Activated CD8-positive, alpha-beta memory T cell treated with anti-CD3 and anti-CD28 coated beads for 36 hours (primary cell): ENCODE results near the gene PTPN14. TPM values are rescaled to one million over a fixed set of nuclear protein-coding genes. Genes with fewer than 3 reads are reported as not detected.
"Not testable (repeated sequence)": the region's sequence is repeated elsewhere in the genome, so short reads cannot be mapped to it uniquely, and the experiment has no call there.

Experiments
- CTCF ChIA-PET: fragments of 350-600 bp; sonication (Branson Sonifier 250); formaldehyde crosslinking; loops from one replicate; lab custom pipeline; 2021; ENCODE audit warnings: antibody characterized with exemption; lab: Charles Lee
- POLR2A ChIA-PET: fragments of 350-600 bp; sonication (Branson Sonifier 250); formaldehyde crosslinking; loops from one replicate; lab custom pipeline; 2021; ENCODE audit warnings: antibody characterized with exemption; lab: Charles Lee
- total RNA-seq, 2 experiments: library from RNA; stranded (reverse); gene quantifications; one replicate each; pipeline ENCODE4 v1.2.3, GENCODE V29; 2021

The PTPN14 gene
- total RNA-seq, 2 experiments from 2014 or later = 0.93 to 2.0 TPM

DNA sequence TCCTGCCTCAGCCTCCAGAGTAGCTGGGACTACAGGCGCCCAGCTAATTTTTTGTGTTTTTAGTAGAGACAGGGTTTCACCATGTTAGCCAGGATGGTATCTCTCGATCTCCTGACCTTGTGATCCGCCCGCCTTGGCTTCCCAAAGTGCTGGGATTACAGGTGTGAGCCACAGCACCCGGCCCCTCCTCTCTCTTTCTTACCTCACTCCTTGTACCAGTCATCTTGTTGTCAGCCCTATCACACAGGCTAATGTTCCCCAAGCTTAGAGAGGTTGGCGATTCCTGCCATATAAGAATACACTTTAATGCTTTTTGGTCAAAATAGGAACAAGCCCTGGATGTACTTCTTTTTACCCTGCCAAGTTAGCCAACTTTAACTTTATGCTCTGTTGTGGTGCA, 57.2 kb downstream of the PTPN14 start:
- CTCF ChIA-PET, POLR2A ChIA-PET: not testable (repeated sequence)

DNA sequence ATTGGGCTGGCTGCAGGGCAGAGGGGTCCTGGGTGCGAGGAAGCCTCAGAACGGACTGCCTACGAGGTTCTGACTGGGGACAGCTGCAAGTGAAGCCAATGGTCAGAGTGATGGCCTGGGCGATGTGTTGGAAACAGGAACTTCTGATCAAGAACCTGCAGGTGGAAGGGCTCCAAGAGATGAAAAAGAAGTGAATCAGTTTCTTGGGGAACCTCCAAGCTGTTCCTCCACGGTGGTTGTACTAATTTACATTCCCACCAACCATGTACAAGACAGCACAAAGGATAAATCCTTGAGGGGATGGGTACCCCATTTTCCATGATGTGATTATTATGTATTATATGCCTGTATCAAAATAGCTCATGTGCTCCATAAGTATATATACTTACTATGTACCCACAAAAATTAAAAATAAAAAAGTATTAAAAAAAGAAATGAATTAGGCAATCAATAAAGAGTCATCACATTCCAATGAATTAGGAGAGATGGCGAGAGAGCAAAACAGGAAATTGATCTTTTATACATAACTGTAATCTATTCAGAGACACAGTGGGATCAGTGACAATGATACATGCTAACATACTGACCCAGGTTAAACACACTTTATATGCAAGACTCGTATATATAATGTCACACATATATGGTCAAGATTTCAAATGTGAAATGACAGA, 58.1 kb downstream of the PTPN14 start:
- ChIA-PET POLR2A (no interaction called here), CTCF (no interaction called here)

DNA sequence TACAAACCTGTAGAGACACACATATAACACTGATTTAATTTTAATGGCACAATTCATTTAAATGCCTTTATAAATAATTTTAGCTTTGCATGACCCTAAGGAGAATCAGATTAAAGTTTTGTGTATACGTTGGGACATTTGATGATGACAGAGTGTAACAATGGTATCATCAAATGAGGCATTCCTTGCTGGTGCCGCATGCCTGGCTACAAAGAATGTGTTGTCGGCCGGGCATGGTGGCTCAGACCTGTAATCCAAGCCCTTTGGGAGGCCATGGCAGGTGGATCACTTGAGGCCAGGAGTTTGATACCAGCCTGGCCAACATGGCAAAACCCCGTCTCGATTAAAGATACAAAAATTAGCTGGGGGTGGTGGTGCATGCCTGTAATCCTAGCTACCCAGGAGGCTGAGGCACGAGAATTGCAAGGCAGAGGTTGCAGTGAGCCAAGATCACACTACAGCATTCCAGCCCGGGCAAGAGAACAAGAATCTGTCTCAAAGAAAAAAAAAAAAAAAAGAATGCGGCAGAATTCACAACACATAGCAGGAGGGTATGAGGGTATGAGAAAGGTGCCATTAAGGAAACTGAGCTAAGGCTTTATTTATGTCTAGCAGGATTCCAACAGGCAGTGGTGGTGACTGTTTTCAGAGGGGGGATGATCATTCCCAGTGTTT, 58.9 kb downstream of the PTPN14 start:
- ChIA-PET POLR2A (interaction anchor here (0.7 kb wide), 1 partner anchor 16 kb away, joined by 3 read pairs; no protein-coding TSS in a partner anchor), CTCF (interaction anchor here (0.7 kb wide), 1 partner anchor 101 kb away, joined by 4 read pairs; no protein-coding TSS in a partner anchor)

DNA sequence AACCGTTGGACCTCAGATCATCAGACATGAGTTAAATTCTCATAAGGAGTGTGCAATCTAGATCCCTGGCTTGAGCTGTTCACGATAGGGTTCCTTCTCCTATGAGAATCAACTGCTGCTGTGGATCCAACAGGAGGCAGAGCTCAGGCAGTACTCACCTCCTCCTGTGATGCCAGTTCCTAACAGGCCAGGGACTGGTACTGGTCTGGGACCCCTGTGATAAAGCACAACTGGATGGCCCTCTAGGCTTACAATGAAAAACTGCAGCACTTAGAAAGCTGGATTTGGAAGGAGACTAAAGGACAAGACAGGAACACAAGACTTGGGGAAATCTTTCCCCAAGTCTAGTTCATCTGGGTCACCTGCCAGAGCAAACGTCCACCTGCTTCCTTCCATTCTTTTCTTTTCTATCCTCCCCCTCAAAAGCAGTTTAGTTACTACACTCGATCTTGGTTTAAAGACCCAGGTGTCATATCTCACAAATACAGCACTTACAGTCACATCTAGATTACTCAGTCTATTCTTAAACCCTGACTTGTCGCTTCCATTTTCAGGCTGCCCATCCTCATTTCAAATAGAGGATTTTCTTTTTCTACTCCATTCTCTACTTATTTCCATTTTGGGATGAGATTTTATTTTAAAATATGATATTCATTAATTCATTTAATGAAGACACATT, 59.8 kb downstream of the PTPN14 start:
- ChIA-PET POLR2A (no interaction called here), CTCF (no interaction called here)

DNA sequence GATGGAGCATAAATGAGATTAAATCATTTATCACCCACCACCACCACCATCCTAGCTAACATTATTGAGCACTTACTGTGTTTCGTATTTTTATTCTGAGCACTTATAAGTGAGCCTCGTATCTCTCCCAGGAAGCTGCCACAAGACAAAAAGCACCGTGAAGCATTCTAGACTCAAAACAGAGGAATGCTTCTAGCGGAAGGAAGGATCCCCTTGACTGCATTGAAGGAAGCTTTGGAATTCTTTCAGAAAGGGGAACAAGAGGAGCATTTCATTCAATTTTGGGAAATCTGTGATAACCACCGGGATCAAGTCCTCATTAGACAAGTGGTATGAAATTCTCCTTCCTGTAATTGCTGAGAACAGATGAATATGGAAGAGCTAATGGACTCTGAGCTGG, 66.3 kb downstream of the PTPN14 start:
- POLR2A ChIA-PET = no interaction called here
- CTCF ChIA-PET = no interaction called here

DNA sequence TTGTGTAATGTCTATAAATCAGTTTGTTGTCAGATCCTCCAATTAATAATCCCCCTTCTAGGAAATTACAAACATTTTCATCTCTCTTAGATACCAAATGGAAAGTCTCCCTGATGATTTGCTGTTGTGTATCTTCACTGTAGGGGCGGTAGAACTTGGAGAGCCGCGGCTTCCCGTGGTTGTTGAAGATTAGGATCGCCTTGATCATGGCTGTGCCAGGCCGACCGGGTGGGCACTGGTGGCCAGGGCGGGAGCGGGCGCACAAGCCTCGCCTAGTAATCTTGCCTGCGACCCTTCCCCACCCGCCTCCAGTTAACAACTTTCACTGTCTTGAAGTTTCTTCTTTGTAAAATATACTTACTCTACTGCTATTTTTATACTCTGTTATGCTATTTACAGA, 68.2 kb downstream of the PTPN14 start:
- POLR2A ChIA-PET = not testable (repeated sequence)

DNA sequence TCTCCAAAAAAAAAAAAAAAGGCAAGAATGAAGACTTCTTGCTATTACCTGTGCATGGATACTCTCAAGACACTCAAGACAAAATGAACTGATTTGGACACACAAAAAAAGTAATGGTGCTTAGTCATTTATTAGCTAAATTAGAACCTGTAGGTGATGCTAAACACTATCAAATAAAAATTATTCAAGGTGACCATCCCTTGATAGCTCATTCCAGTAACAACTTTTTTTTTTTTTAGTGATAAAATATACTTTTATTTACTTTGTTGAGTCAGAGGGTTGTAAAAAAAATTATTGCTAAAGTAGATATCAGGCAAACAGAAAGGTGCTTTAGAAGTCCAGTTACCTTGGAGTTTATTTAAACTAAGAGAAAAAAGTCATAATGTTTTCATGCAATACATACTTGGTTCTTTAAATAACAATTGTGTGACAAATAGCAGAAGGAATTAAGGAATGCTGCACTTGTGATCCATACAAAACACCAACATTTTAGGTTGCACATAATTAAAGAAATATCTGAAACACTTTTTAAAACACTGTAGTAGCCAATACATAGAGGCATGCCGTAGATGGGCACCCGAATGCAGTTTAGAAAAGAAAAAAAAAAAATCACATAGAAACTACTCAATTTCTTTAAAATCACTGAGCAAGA, 69.3 kb downstream of the PTPN14 start:
- CTCF ChIA-PET = interaction anchor here (0.6 kb wide), 1 partner anchor 51 kb away, joined by 3 read pairs; no protein-coding TSS in a partner anchor
- POLR2A ChIA-PET = not testable (repeated sequence)

More for the DNA sequence above, 68.2 kb downstream of the PTPN14 start:
- CTCF ChIA-PET = not testable (repeated sequence)

DNA sequence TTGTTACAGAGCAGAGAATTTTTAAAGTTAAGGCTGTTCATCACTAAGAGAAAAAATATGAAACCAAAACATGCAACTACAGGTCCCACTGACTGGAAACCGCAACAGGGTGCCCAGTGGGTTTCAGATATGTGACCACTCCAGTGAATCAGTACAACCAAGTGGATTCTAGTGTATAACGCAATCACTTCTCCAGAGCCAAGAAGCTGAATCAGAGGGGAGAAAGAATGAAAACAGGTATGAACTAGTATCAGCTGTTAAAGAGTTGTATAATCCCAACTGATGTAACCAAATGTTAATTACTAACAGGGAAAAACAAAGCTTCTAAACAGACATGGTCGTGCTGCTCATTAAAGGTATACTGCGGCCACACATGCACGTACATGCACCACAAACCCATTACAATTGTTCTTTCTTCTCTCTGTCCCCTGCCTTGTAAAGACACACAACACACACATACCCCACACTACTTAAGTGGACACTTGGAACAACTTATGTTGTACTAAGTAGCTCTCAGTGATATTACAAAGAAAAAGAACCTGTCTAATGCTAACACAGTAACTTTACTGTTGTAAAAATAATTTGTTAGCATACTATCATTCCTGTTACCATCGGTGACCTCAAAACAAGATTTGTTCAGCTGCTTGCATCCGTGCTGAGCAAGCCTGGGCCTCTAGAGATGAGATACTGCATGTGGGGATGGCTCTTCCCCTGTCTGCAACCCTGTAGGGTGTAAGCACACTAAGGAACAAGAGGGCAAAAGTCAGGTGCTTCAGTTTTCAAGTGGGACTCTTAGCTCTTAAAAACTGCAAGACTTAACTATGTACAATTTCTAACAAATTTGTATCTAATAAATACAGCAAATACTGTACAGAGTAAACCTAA, 74.2 kb downstream of the PTPN14 start:
- CTCF ChIA-PET = no interaction called here

DNA sequence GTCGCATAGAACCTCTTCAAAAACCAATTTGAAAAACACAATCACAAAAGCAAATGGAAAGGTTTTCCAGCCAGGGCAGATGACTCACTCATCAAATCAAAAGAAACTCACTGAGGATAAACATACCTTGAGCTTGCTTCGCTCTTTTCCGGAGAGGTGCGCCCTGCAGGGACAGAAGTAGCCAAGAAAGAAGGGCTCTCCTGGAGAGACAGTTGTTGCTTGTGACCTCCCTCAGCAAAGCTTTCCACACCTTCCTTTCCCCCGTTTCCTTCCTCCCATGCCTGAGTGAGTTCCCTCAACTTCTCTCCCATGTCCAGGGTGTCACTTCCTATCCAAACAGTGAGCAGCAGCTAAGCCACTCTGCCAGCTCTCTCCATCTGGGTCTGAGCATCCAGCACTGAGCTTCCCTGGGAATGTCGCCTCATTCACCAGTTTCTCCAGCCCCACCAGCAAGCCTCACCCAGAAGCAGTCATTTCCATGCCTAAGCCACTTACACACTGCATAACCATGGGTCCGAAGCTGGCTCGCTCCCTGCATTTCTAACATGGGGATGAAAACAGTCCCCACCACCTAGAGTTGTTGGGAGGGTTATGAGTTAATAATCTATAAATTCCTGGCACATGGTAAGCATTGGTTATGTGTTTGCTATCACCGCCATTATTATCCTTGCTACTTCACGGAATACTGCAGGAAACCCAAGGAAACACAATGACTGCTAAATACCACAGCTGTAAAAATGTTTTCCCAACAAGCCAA, 75.0 kb downstream of the PTPN14 start:
- POLR2A ChIA-PET = interaction anchor here (0.6 kb wide), 1 partner anchor 16 kb away, joined by 3 read pairs; no protein-coding TSS in a partner anchor
- CTCF ChIA-PET = no interaction called here

More for the DNA sequence above, 74.2 kb downstream of the PTPN14 start:
- POLR2A ChIA-PET = no interaction called here

DNA sequence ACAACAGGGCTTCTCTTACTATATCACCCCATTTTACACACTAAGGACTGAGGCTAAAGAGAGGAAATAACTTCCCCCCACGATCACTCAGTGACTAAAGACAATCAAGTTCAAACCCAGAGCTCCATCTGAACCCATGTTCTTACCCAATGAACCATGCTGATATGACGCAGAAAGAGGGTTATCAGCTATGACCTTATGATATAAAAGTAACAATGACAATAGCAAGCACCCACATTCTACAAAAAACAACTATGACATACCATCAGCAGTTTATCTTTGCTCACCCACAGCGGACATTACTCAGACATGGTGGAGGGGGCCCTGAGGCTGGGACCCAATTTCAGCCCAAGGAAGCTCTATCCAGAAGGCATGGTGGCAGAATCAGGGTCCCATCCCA, 75.7 kb downstream of the PTPN14 start:
- ChIA-PET CTCF (no interaction called here), POLR2A (interaction anchor here (0.6 kb wide), 1 partner anchor 17 kb away, joined by 3 read pairs; no protein-coding TSS in a partner anchor)

DNA sequence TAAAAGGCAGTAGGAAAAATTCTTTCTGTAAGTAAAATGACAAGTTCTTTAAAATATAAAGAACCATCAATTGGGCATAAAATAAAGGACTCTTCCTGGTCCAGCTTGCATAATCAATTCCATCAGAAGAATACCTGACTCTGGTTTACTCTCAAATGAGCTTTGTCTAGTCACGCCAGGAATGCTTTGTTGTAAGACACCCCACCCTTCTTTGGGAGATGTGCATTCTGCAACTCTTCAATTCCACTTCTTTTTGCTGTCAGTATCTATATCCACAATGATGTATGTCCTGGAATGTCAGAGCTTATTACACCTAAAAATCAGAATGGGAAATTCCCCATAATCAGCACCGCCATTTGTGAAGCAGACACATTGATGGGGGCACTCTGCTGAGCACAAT, 76.1 kb downstream of the PTPN14 start:
- POLR2A ChIA-PET = no interaction called here
- CTCF ChIA-PET = no interaction called here

DNA sequence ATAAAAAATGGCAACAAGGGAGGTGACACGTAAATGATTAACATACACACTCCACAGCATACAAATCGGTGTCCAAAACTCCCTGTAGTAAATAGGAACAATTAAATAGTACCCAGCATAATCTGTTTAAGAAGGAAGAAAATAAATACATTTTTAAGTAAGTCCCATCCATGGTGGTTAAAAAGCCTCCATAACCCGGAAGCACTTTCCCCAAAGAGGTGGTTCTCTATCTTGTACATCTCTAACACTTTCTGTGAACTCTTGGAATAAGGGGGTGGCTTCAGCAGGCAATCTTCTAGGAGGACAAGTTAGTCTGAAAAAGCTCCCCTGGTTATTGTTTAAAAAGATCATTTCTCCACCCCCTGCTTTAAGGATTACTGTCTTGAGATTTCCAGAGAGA, 76.9 kb downstream of the PTPN14 start:
- POLR2A ChIA-PET = no interaction called here
- CTCF ChIA-PET = no interaction called here

DNA sequence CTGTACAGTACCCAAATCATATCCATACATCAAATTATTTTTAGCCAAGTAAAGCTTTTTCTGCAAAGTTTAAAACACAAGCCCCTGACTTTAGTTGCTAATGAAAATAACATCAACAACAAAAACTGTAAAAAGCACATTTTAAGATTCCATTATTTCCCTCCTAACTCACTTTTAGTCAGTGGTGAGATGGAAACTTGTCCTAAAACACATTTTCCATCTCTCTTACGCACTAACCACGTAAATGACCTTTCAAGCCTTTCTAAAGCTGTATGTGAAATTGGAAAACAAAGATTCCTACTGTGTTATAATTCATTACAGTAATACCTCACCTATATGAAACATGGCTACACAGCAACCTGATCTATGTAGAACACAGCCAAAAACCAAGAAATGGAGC, 77.5 kb downstream of the PTPN14 start:
- ChIA-PET CTCF (no interaction called here), POLR2A (no interaction called here)

DNA sequence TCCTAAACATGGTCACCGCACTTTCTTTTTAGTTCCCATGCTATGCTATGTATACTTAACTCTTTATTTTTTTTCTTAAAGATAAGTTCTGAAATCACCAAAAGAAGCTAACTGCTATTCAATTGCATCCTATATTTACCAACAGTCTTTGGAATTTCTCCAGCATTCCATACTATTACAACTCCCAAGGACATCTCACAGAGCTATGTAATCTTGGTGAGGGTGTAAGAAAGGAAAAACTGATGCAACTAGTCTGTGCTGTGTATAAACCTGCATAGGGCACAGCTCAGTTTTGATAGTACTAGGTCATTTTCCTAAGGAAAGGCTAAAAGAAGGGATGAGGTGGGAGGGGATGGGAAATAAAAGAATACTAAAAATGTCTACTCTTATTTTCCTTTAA, 78.0 kb downstream of the PTPN14 start:
- ChIA-PET CTCF (no interaction called here), POLR2A (no interaction called here)

DNA sequence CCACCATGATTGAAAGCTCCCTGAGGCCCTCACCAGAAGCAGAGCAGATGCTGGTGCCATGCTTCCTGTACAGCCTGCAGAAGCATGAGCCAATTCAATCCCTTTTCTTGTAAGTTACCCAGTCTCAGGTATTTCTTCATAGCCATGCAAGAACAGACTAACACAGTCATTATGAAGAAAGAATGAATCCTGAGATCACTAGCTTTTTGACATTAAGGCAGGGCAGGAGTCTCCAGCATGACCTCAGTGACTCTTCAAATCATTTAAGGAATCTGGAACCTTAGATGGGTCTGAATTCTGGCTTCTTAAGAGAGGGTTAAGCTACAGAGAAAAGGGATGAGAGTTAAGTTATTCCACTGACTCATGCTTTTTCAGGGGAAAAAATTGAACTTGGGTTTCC, 79.0 kb downstream of the PTPN14 start:
- POLR2A ChIA-PET = no interaction called here
- CTCF ChIA-PET = interaction anchor here (0.6 kb wide), 1 partner anchor 117 kb away, joined by 3 read pairs; no protein-coding TSS in a partner anchor

DNA sequence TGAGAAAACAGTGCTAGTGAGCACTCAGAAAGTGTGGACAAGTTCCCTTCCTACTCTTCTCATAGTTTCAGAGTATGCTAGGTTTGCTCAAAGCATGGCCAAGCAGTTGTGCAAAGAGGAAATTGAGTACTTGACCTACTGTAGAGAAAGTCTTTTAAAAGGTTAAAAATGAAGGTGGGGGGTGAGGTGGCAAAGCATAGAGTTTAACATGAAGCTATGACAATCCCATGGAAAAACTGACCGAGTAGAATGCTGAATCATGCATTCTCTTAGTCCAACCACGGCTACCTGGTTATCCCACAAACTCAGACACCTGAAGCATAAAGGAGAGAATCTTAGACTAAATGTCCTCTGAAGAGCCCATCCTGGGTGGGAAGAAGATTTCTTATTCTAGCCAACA, 79.9 kb downstream of the PTPN14 start:
- POLR2A ChIA-PET = no interaction called here
- CTCF ChIA-PET = no interaction called here

DNA sequence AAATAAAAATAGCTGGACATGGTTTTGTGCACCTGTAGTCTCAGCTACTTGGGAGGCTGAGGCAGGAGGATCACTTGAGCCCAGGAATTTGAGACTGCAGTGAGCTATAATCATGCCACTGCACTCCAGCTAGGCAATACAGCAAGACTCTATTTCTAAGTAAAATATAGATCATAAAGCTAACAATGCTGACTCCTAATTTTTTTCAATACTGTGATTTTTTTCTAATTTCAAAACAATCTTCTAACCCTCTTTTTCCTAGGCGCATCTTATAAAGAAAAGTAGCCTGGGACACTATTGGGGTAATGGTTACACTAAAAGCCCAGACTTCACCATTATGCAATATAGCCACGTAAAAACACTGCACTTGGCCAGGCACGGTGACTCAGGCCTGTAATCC, 81.3 kb downstream of the PTPN14 start:
- POLR2A ChIA-PET = interaction anchor here (0.7 kb wide), 1 partner anchor 58 kb away, joined by 5 read pairs; no protein-coding TSS in a partner anchor
- CTCF ChIA-PET = no interaction called here

DNA sequence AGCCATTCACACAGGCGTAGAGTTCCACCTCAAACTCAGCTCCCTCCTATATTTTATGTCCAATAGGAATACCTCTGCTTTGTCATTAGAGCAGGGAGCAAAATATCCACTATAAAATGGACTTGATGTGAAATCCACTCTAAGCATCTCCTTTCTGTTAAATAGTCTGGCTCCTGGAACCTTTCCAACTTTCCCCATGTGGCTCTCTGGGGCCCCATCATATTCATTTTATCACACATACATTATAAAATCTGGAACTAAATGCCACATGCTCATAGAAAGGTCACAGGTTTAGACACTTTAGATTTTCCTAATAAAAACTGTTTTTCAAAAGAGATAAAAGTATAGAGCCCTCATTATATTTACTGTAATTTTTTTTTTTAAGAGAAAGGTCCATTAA, 82.1 kb downstream of the PTPN14 start:
- CTCF ChIA-PET = no interaction called here
- POLR2A ChIA-PET = no interaction called here
